ENCODE results near the gene RAB27B.

The RAB27B gene

GRCh38 chr18:54860941-54861340 is 32.7 kb downstream of the RAB27B start:
- FAIRE-seq, result no peak
- no peak for DNase-seq (ENCODE audit: low spot score)

DNA sequence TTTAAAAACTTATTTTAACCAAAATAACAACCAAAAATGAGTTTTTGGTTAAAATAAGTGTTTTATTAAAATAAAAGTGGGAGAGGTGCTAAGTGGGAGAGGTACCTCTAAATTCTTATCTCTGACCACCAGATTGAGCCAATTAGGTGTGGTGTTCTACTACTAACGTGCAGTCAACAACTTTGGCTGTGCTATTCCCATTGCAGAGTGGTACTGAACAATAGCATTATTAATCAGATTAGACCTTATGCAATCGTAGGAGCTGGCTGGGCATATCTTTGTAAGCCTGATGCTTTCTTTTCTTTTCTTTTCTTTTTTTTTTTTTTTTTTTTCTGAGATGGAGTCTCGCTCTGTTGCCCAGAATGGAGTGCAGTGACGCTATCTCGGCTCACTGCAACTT is 38.9 kb downstream of the RAB27B start:
- FAIRE-seq (no peak), DNase-seq (ENCODE audit: low spot score) (no peak)

DNA sequence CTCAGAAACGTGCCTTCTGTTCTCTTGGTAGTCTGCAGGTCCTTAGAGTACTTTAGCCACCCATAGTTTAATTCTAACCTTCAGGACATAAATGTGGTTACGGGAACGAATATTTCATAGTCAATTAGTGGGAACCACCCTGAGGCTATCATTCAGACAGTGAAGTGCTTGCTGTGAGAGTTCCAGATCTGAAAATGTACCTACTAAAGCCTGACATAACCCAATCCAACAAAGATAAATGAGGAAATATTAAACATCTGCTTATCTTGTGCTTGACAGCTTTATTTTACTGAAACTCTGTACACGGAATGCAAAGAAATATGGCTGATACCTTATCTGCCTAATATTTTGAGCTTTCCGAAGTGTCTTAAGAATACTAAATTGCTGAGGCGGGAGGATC is 43.0 kb downstream of the RAB27B start:
- FAIRE-seq, result no peak
- no peak for DNase-seq (ENCODE audit: low spot score)

DNA sequence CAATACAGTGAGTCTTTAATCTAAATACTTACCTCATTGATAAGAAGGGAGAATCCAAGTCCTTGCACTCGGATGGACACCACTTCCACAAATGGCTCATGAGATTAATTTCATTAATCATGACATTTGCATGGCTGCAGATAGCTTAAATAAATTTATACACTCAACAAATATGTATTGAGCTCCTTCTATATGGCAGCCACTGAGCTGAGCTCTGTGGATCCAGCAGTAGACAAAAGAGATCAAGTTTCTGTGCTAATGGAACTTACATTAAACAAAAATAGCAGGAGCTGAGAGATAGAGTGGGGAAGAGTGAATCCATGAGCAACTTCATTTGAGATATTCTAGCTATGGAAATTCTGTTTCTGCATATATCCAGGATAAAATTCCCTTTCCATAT is 44.4 kb downstream of the RAB27B start:
- FAIRE-seq (no peak), DNase-seq (ENCODE audit: low spot score) (no peak)

DNA sequence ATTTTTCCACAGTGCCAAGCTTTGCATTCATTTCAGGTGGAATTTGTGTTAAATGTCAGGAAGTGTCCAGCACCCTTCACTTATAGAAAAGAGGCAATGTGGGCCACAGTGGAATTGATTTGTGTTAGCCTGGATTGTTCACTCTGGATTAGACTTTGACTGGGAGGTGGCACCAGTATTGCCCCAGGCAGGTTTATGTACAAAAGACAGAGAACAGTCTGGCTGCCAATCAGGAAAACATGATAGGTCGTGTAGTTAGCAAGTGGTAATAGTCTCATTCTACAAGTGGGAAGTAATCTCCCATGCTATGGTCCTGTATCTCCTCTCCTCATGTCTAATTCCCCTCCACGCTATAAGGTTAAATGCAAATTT is 45.6 kb downstream of the RAB27B start:
- no peak for FAIRE-seq
- DNase-seq (ENCODE audit: low spot score), result no peak

DNA sequence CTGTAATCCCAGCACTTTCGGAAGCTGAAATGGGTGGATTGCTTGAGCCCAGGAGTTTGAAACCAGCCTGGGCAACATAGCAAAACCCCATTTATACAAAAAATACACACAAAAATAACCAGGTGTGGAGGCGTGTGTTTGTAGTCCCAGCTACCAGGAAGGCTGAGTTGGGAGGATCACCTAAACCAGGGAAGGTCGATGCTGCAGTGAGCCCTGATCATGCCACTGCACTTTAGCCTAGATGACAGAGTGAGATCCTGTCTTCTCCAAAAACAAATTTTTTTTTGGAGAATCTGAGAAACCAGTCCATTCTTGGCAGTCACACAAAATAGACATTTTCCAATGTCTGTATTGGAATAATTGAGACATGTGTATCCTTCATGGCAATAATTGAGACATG is 46.8 kb downstream of the RAB27B start:
- no peak for FAIRE-seq
- no peak for DNase-seq (ENCODE audit: low spot score)

DNA sequence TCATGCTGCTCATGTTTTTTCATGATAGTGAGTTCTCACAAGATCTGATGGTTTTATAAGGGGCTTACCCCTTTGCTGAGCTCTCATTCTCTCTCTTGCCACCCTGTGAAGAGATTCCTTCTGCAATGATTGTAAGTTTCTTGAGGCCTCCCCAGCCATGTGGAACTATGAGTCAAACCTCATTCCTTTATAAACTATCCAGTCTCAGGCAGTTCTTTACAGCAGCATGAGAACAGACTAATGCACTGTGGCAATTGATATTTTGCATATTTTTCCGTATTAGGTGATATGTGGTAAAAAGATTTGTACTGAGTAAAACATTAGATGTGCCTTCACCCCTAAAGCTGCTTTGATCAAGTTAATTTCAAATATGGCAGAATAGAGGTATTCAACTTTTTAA is 48.8 kb downstream of the RAB27B start:
- DNase-seq (ENCODE audit: low spot score) (no peak), FAIRE-seq (no peak)

- no peak for FAIRE-seq
- no peak for DNase-seq (ENCODE audit: low spot score)
These were observed 49.9 kb downstream of the RAB27B start for GRCh38 chr18:54878159-54878622.

- no peak for DNase-seq (ENCODE audit: low spot score)
These were observed 50.5 kb downstream of the RAB27B start for GRCh38 chr18:54878659-54879358.

GRCh38 chr18:54879691-54880090 is 51.4 kb downstream of the RAB27B start:
- FAIRE-seq, result no peak

More at GRCh38 chr18:54878659-54879358, 50.5 kb downstream of the RAB27B start:
- no peak for FAIRE-seq

GRCh38 chr18:54880395-54881105 is 52.3 kb downstream of the RAB27B start:
- DNase-seq (ENCODE audit: low spot score) (no peak), FAIRE-seq (no peak)

More at GRCh38 chr18:54879691-54880090, 51.4 kb downstream of the RAB27B start:
- no peak for DNase-seq (ENCODE audit: low spot score)

DNA sequence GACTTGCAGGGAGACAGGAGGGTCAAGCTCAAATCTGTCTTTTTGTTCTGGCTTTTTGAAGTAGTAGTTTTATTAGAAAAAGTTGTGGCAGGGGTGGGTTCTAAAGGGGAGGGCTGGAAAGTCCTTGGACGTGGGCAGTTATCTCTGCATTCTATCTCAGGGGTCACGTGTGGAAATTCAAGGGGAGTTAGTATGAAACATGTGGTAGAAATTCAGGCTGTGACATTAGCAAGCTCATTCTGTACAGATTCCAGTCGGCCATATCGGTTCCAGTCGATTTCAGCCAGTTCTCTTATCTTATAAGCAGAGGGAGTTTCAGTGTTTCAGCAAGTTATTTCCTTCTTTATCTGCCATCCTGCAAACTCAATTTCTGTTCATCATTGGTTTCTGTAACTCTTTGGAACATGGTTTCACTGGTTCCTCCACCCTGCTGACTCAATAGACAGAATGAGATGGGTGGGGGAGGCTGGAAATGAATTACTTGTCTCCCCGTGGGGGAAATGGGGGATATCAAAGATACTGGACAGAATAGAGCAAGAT is 53.0 kb downstream of the RAB27B start:
- FAIRE-seq (no peak), DNase-seq (ENCODE audit: low spot score) (no peak)

GRCh38 chr18:54882318-54882717 is 54.0 kb downstream of the RAB27B start:
- DNase-seq (ENCODE audit: low spot score) (no peak), FAIRE-seq (no peak)

- DNase-seq (ENCODE audit: low spot score) (no peak), FAIRE-seq (no peak)
These were observed 55.7 kb downstream of the RAB27B start for GRCh38 chr18:54883816-54884604.

DNA sequence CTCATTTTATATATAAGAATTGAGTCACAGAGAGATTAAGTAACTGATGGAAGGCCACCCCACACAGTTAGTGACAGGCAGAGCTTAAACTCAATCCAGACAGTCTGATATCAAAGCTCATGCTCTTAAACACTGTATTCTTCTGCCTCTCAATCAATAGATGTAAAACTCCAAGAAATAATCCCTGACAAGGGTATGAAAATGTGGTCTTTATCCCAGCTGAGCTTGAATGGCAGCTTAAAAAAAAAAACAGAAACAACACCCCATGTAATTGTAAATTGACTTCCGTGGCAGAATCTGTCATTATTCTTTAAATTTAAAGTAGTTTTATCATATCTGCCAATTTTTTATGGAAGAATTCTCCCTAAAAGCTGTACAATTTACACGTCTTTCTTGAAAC is 60.1 kb downstream of the RAB27B start:
- no peak for FAIRE-seq
- no peak for DNase-seq (ENCODE audit: low spot score)

GRCh38 chr18:54888933-54889332 is 60.7 kb downstream of the RAB27B start:
- DNase-seq (ENCODE audit: low spot score), result no peak
- no peak for FAIRE-seq

DNA sequence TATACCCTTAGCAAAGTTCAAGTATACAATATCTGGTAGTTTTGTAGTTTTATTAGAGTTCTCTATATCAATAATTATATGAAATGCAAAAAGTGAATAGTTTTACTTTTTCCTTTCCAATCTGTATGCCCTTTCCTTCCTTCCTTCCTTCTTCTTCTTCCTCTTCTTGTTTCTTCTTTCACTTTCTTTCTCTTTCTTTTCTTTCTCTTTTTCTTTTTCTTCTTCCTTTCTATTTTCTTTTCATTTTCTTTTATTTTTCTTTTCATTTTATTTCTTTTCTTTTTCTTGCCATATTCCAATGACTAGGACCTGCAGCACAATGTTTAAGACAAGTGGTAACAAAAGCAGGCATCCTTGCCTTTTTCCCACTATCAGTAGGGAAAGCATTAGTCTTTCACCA is 71.2 kb downstream of the RAB27B start:
- no peak for FAIRE-seq
- no peak for DNase-seq (ENCODE audit: low spot score)

DNA sequence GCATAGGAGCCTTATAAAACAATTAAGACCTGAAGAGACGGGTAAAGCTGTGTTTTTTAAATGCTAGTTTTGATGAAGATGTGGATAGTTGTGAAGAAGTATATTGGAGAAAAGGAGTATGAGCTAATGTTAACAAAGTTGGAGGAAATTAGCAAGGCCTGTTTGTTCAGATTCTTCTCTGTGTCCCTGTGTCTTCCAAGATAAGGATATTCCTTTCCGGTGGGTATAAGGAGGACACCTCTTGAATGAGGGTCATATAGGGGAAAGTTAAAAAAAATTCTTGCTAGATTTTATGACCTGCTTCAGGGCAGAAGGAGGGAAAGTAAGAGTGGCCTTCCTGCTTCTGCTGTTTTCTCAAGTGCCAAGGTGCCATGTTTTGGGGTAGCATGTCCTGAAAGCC is 72.0 kb downstream of the RAB27B start:
- no peak for DNase-seq (ENCODE audit: low spot score)

DNA sequence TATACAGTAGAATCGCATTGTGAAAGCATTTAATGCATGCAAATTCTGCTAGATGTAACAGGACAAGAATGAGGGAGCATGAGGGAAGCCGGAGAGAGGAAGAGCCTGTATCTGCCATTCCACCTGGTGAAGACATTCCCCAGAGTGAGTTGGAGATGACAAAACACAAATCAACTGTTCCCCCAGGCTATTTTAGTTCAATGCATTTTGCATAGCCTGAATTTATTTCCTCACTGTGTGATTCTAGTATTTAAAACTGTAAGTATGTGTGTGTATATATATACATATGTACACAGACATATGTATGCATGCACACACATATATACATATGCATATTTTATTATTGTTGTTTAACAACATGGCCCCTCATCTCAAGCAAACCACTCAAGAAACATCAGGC is 76.3 kb downstream of the RAB27B start:
- FAIRE-seq, result no peak
- DNase-seq (ENCODE audit: low spot score), result no peak

More for the DNA sequence above, 72.0 kb downstream of the RAB27B start:
- no peak for FAIRE-seq

GRCh38 chr18:54905629-54906028 is 77.4 kb downstream of the RAB27B start:
- DNase-seq (ENCODE audit: low spot score), result no peak
- FAIRE-seq, result no peak

DNA sequence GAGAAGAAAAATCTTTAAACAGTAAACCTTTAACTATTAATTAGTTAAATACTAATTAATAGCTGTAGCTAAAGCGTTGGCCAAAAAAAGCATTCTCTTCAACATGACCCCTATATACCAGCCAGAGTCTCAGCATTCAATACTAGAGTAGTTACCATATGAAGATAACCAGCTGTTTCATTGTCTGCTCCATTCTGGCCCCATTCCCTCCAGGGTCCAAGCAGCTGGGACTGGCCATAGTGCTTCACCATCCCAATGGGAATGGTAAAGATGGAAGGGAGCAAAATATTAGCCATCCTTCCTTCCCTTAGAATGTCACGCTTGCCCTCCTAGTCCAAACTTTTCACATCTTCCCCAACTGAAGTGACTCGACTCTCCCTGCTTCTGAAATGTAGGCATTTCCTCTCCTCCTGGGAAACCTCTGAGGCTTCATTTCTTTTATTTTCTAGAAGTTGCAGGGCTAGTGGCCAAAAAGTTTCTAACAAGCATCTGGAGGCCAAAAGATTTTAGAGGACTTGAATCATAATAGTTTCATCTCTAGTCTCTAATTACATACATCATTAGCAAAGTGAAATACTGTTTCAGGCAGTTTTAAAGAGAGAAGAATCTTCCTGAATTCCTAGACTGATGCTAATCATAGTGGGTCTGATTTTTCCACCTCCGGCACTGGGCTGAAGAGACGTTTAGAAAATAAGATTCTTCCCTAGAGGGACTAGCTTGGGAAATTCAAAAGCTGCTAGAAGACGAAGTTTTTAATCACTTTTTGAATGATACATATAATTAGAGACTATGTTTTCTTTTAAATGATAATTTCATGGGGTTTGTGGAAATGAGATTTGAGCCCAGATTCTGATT is 78.3 kb downstream of the RAB27B start:
- FAIRE-seq (no peak), DNase-seq (ENCODE audit: low spot score) (no peak)

Measured in urothelium cell line (cell line).